ENCODE data around the gene HMGCS1.
"Not testable (repeated sequence)": the region's sequence is repeated elsewhere in the genome, so short reads cannot be mapped to it uniquely, and the experiment has no call there.

Gene HMGCS1

GRCh38 chr5:43313035-43313853 lies at the start of gene HMGCS1:
Gene HMGCS1 (minus strand): TSS chr5:43313412. CDS start chr5:43298965, 14,447 bp downstream.
- DNase-seq = peak; percentile 99

DNA sequence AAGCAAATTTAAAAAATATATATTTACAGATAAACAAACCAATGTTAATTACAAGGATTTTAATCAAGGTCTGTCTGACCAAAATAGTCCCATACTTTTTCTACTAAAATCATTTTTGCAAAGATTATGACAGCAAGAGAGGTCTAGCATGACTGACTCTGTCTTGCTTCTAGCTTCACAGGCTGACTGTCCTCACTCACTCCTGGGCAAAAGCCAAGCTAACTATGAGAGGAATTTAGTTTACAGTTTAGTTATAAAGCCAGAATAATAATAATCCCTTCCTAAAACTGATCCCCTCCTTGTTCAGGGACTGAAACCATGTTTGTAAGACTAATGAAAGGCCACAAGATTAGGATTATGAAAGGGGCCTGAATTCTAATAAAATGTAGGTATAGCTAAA lies 45.5 kb upstream of the HMGCS1 start:
- DNase-seq = no peak

DNA sequence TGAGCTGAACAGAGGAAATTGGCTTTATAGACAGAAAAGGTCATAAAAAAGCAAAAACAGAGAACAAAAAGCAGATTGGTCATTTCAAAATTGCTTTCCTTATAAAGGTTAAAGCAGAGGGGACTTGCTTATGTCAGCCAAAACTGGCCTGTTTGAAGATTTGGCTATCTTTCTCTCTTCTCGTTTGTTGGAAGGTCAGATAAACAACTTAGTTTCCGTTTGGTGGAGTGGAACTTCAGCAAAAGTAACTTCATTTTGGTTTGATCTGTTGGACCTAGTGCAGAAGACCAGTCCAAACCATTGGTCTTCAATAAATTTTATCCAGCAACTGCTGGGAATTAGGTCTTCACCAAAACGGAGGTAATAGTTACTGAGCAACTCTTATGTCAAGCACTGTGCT lies 45.1 kb upstream of the HMGCS1 start:
- no peak for DNase-seq

DNA sequence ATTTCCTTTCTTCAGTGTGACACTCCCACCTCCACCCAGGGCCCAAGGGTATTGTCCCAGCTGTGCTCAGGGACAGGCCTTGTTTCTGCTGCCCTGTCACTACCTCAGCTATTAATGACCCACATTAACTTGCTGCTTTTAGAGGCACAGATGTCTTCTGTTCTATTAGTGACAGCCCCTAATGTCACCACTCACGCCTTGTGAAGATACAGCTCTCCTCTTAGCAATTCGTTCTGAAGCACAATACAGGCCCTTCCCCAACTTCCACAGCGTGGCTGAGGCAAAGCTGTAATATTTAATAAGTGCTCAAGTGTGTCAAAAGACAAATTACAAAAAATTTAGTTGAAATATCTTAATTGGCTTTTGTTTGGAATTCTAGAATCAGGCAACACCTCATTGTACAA lies 44.7 kb upstream of the HMGCS1 start:
- no peak for DNase-seq

GRCh38 chr5:43357067-43357466 lies 43.9 kb upstream of the HMGCS1 start:
- DNase-seq = no peak

GRCh38 chr5:43354774-43355173 lies 41.6 kb upstream of the HMGCS1 start:
- DNase-seq = no peak

- DNase-seq = no peak
Observed at GRCh38 chr5:43353668-43354067, 40.5 kb upstream of the HMGCS1 start.

GRCh38 chr5:43352915-43353314 lies 39.7 kb upstream of the HMGCS1 start:
- no peak for DNase-seq

- no peak for DNase-seq
Observed at GRCh38 chr5:43352131-43352530, 38.9 kb upstream of the HMGCS1 start.

DNA sequence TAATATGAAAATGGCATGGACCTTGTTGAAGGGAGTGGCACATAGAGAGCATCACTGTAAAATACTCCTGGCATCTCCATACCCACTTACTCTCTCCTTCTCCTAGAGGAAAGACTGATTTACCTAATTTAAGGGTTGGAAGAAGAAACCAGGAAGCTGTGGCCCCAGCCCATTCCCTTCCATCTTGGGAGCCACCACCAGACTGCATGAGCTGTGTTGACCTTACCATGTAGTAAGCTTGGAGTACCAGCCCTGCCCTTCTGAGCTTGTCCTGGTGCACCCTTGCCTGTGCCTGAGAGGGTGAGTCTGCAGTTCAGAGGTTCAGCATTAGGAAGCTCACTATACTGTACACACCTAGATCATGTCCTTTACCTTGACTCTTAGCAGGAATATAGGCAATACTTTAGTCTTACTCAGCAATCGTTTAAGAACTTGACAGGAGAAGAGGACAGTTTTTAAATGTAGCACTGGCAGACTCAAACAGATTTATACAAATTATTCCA lies 35.7 kb upstream of the HMGCS1 start:
- DNase-seq = no peak

DNA sequence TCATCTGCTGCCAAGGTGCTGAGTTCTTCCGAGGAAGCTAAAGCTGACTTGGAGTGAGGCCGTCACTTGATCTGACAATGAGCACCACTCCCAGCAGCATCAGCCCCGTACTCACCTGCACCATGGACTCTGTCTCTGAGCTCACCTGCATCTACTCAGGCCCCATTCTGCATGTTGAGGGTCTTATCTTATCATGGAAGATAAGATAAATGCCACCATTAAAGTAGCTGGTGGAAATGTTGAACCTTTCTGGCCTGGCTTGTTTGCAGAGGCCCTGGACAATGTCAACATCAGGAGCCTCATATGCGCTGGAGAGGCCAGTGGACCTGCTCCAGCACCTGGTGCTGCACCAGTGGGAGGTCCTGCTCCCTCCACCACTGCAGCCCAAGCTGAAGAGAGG lies 35.0 kb upstream of the HMGCS1 start:
- no peak for DNase-seq

DNA sequence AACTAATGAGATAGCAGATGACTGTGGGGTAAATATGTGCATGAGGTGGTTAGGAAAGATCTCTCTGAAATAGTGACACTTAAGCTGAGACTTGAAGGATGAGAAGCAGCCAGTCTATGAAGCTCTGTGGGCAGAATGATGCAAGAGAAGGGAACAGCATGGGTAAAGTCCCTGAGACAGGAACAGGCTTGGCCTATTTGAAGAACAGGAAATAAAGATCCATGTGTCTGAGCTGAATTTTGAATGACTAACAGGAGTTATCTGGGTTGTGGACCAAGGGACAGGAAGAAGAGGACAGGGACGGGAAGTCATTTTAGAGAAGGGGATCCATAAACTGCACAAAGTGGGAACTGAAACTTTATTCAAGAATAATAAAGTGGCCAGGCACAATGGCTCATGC lies 25.6 kb upstream of the HMGCS1 start:
- DNase-seq = no peak

GRCh38 chr5:43336159-43336558 lies 22.9 kb upstream of the HMGCS1 start:
- no peak for DNase-seq

GRCh38 chr5:43335681-43336080 lies 22.5 kb upstream of the HMGCS1 start:
- no peak for DNase-seq

GRCh38 chr5:43332401-43332800 lies 19.2 kb upstream of the HMGCS1 start:
- DNase-seq = no peak

DNA sequence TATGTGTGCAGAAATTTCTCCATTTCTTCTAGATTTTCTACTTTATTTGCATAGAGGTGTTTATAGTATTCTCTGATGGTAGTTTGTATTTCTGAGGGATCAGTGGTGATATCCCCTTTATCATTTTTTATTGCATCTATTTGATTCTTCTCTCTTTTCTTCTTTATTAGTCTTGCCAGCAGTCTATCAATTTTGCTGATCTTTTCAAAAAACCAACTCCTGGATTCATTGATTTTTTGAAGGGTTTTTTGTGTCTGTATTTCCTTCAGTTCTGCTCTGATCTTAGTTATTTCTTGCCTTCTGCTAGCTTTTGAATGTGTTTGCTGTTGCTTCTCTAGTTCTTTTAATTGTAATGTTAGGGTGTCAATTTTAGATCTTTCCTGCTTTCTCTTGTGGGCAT lies 12.4 kb upstream of the HMGCS1 start:
- DNase-seq = not testable (repeated sequence)

DNA sequence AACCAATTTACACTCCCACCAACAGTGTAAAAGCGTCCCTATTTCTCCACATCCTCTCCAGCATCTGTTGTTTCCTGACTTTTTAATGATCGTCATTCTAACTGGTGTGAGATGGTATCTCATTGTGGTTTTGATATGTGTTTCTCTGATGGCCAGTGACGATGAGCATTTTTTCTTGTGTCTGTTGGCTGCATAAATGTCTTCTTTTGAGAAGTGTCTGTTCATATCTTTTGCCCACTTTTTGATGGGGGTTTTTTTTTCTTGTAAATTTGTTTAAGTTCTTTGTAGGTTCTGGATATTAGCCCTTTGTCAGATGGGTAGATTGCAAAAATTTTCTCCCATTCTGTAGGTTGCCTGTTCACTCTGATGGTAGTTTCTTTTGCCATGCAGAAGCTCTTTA lies 10.3 kb upstream of the HMGCS1 start:
- not testable (repeated sequence) for DNase-seq

GRCh38 chr5:43320846-43321245 lies 7.6 kb upstream of the HMGCS1 start:
- DNase-seq = no peak

DNA sequence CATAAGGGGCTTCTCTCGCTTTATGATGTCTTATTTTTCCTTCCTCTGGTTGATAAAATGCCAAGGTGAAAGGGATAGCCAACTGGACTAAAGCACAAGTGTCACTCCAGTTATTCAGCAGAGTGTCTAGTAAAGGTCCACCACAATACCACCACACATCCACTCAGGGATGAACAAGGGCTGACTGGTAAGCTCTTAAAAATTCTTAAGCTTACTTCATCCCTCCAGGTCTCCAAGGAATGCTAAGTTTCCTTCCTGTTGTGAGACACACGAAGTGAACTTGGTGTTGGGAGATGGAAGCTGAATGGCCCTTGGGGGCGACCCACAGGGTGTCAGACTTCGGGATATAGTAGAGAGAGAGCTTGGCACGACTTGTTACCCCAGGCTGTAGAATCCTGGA lies 3.2 kb upstream of the HMGCS1 start:
- no peak for DNase-seq

DNA sequence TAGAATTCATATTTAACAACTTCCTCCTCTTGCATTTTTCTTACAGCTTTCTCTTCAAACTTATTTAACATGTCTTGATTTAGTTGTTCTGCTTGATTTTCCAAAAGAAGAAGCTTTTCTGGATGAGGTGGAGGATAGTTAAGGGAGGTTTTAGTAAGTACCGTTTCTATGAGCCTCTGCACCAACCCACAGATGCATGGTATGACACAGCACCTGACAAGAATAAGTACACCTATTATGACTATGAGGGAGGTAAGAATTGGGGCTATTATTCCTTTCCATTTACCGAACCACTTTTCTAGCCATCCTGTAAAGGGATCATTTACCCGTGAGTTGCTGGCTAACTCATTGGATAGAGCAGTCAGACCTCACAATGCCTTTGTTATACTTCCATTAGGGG lies 2.5 kb upstream of the HMGCS1 start:
- DNase-seq = no peak

DNA sequence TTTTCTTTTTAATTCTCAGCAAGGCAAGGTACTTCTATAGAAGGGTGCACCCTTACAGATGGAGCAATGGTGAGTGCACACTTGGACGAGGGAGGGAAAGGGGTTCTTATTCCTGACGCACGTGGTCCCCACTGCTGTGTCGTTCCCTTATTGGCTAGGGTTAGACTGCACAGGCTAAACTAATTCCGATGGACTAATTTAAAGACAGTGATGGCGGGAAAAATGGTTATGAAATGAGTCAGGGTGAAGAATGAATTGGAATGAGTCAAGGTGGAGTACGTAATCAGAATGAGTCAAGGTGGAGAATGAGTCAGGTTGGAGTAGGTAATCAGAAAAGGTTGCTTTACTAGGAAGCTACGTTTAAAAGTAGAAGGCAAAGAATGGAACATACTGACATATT lies 2.1 kb upstream of the HMGCS1 start:
- no peak for DNase-seq

DNA sequence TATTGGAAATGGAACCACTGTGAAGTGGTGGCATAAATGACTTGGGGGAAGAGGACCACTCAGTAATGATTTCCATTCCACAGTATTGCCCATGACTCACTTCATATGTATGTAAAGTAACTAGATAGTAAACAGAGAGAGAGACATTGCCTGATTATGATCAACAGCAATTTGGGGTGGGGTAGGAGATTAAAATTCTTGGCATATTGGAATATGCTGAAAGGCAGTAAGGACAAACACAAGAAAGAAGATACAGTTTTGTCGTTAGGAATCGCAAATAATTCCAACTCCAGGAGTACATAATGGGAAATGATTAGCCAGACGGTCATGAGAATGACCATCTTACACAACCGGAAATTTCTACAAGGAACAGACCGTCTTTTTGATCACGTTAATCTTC lies 1.5 kb upstream of the HMGCS1 start:
- DNase-seq = no peak

- DNase-seq = peak; percentile 61
Observed at GRCh38 chr5:43313854-43314457, 744 bp upstream of the HMGCS1 start.

- DNase-seq = no peak
Observed at GRCh38 chr5:43312699-43313034, 545 bp downstream of the HMGCS1 start.
